GM10248 (cell line): Measurements from ENCODE around the gene HSPG2.

Source experiments
- CTCF ChIA-PET: fragments of 300-600 bp; sonication (Branson Sonifier 250); formaldehyde crosslinking; extraction: SDS; loops from one replicate; lab custom pipeline; 2021; ENCODE audit warnings: antibody characterized with exemption; lab: Yijun Ruan, JAX
- POLR2A ChIA-PET: fragments of 350-650 bp; sonication (Branson Sonifier 250); formaldehyde crosslinking; extraction: SDS; loops from one replicate; lab custom pipeline; 2020; ENCODE audit warnings: antibody characterized with exemption; lab: Yijun Ruan, JAX
- DNase-seq: peaks from one replicate; pipeline ENCODE4 v3.0.0; 2012; ENCODE audit errors: extremely low spot score
- CTCF ChIP-seq: IDR thresholded peaks from 2 replicates; pipeline ENCODE4 v1.5.1; 2012; ENCODE audit warnings: mild to moderate bottlenecking, low read depth; ENCODE audit errors: extremely low read depth, missing control alignments, control extremely low read depth

HSPG2 gene

GRCh38 chr1:21914450-21914849 is 22.7 kb downstream of the HSPG2 start:
- CTCF ChIA-PET: interaction anchor here (1.5 to 3.7 kb wide), 2 partner anchors 10 to 11 kb away, joined by 4 to 13 read pairs; no protein-coding TSS in a partner anchor
- TF ChIP-seq CTCF: no peak
- POLR2A ChIA-PET: no interaction called here
- DNase-seq: no peak

GRCh38 chr1:21913763-21914162 is 23.3 kb downstream of the HSPG2 start:
- no peak for DNase-seq
- POLR2A ChIA-PET: no interaction called here
- no peak for TF ChIP-seq CTCF
- CTCF ChIA-PET: interaction anchor here (1.2 to 3.7 kb wide), 2 partner anchors 10 to 12 kb away, joined by 3 to 13 read pairs; no protein-coding TSS in a partner anchor

GRCh38 chr1:21913258-21913657 is 23.9 kb downstream of the HSPG2 start:
- DNase-seq: no peak
- POLR2A ChIA-PET: no interaction called here
- CTCF ChIA-PET: interaction anchor here (1.2 to 3.7 kb wide), 2 partner anchors 11 kb away, joined by 3 to 13 read pairs; no protein-coding TSS in a partner anchor
- TF ChIP-seq CTCF: no peak

- DNase-seq: no peak
- ChIA-PET CTCF (interaction anchor here (1.0 to 3.7 kb wide), 2 partner anchors 12 kb away, joined by 3 to 13 read pairs; no protein-coding TSS in a partner anchor), POLR2A (no interaction called here)
- TF ChIP-seq CTCF: no peak
These were observed 24.9 kb downstream of the HSPG2 start for GRCh38 chr1:21912038-21912758.

GRCh38 chr1:21911205-21912001 is 25.7 kb downstream of the HSPG2 start:
- CTCF ChIA-PET: interaction anchor here (1.0 to 3.7 kb wide), 2 partner anchors 12 to 13 kb away, joined by 3 to 13 read pairs; no protein-coding TSS in a partner anchor
- peak; percentile 49 for DNase-seq
- POLR2A ChIA-PET: no interaction called here

More at GRCh38 chr1:21911205-21912001, 25.7 kb downstream of the HSPG2 start:
- TF ChIP-seq CTCF: no peak
